ENCODE measurements around the gene PTCD3.

The PTCD3 gene

DNA sequence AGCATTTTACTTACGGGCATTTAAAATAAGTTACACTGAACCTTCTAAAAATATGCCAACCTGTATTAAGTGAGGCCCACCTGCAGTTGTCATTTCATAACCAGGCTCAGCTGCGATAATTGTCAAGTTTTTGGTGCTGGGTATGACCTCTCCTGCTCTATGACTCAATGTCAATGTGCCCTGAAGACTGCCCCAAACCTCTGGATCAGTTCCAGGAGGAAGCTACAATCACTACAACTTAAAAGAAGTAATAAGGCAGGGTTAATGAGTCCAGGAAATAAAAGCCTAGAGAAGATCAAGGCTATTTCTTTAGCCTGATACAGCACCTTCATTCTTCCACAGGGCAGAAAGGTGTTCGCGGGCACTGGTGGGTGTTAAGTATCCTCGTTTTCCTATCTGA, 23.3 kb upstream of the PTCD3 start:
- no peak for DNase-seq

DNA sequence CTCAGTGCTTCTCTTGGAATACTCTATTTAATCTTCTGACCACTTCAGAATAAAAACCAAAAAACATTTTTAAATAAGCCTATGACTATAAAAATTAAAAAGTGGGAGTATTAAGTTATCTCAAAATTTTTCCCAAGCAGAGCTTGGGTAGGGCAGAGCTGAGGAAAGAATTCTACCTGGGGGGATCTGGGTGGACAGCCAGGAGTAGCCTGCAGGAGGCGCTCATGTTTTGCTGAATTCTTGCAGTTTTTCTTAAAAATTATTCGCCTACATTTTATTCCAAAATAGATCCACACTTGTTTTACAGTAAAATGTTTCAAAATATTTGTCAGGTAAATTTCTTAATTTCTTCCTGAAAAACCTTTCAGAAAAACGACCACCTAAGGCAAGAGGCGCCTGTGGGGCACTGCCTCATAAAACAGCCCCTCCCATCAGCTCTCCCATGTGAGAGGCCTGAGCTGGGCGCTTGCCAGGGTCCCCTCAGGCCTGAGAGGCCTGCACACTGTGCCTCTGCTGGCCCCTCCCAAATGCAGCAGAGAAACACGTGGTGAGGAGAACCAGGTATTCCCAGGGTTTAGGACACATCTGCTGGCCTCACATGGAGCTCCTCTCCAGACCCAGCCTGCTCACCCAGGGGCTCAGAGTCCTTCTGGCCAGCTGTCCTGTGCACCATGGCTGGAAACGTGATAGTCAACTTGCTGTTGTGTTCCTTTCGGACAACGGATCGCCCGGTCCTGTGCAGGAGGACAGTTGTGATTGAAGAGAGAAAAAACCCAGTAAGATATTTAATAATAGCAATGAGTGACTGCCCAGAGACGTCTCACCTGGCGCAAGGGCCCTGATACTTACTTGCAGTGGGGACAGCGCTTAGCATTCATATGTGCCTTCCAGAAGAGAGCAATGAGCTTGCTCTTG, 17.8 kb upstream of the PTCD3 start:
- DNase-seq = no peak

GRCh38 chr2:86094229-86094628, 11.8 kb upstream of the PTCD3 start:
- DNase-seq = no peak

DNA sequence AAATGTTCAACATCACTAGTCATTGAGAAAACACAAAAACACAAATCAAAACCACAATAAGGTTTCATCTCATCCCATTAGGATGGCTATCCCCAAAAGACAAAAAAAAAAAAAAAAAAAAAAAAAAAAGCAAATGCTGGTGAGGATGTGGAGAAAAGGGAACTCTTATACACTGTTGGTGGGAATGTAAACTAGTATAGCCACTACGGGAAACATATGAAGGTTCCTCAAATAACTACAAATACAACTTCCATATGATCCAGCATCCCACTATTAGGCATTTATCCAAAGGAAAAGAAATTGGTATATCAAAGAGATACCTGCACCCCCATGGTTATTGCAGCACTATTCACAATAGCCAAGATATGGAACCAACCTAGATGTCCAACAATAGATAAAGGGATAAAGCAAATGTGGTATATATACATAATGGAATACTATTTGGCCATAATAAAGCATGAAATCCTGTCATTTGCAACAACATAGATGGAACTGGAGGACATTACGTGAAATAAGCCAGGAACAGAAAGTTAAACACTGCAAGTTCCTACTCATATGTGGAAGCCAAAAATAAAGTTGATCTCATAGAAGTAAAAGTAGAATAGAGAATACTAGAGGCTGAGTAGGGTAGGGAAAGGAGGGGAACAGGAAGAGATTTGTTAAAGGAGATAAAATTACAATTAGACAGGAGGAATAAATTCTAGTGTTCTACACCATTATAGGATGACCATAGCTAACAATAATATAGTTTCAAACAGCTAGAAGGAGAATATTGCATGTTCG, 8.7 kb upstream of the PTCD3 start:
- DNase-seq = no peak

GRCh38 chr2:86097913-86098312, 8.1 kb upstream of the PTCD3 start:
- DNase-seq = no peak

- no peak for DNase-seq
Measured at GRCh38 chr2:86102157-86102556, 3.9 kb upstream of the PTCD3 start.

GRCh38 chr2:86105252-86105968, 625 bp upstream of the PTCD3 start, which contains the start of gene POLR1A:
POLR1A (minus strand) TSS chr2:86105886; CDS start chr2:86105776, 110 bp downstream.
- peak; percentile 81 for DNase-seq

- no peak for DNase-seq
Measured at GRCh38 chr2:86107031-86107430, 996 bp downstream of the PTCD3 start.

GRCh38 chr2:86118130-86118529, 12.1 kb downstream of the PTCD3 start:
- no peak for DNase-seq

- no peak for DNase-seq
Measured at GRCh38 chr2:86123328-86123925, 17.4 kb downstream of the PTCD3 start.

DNA sequence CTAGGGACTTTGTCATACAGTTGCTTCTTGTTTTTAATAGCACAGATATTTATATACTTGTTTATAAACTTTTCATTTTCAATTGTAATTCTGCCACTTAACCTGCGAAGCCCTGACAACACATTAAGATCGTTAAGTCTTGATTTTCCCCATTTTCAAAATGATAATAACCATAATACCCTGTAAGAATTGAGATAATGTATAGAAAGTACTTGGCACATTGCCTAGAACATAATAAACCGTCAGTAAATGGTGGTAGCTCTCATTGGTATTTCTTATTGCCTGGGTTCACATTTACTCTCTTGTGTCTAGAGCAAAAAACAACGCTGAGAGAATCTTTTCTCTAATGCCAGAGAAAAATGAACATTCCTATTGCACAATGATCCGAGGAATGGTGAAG, 18.6 kb downstream of the PTCD3 start:
- DNase-seq = no peak

DNA sequence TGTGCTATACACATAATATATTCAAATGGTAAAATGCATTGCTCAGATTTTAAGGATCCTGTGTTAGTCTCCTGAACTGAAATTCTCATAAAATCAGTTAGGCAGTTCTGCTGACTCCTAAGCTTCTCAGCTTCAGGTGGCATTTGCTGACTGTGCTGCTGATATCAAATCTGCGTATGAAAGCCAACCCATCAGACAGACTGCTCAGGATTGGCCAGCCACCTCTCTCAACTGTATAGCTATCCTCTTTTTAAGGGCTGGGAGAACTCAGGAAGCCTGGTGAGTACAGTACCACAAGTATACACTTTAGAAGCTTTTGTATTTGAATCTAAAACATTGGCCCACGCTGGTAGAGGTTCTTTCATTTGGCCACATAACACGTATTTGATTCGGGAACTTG, 28.7 kb downstream of the PTCD3 start:
- DNase-seq = no peak

GRCh38 chr2:86135653-86136052, 29.6 kb downstream of the PTCD3 start:
- DNase-seq = no peak

- no peak for DNase-seq
Measured at GRCh38 chr2:86136141-86136540, 30.1 kb downstream of the PTCD3 start.

DNA sequence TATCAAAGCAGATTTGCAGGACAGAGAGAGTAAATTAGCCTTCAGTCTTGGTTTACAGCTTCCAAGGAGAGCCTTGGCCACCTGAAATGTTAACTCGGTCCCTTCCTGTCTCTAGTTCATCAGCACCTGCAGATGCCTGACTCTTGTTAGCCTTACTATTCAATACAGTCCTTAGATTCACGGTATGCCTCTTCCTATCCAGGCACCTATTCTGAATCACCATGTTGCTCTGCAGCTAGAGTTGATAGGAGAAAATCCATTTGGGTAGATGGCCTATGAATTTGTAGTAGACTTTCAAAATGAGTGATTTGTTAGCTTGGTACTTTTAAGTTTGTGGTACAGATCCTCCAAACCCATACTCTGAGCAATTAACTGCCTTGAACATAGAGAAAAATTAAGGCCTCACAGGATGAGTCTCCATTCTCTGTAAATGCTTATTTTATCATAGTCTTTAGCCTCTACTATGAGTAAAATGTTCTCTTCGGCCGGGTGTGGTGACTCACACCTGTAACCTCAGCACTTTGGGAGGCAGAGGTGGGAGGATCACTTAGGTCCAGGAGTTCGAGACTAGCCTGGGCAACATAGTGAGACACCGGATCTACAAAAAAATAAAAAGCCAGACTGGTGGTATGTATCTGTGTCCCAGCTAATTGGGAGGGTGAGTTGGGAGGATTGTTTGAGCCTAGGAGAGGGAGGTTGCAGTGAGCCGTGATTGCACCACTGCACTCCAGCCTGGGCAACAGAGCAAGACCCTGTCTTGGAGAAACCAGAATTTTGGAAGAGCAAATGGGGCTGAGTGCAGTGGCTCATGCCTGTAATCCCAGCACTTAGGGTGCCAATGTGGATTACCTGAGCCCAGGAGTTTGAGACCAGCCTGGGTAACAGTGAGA, 32.9 kb downstream of the PTCD3 start:
- no peak for DNase-seq

DNA sequence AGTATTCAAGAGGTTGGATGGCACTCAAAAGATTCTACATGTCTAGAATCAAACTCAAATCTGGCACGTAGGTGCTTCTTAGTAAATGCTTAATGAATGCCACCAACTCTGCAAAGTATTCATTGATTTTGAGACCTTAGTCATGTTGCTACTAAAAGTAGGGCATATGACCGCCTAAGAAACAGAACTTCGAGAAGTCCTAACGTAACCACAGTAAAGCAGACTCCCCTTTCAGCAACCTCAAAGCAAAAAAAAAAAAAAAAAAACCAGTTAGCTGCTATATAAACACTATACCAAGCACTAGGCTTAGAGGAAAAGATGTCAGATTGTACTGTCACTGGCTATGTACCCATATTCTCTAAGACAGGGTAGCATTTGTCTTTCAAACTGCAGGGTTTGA, 33.9 kb downstream of the PTCD3 start:
- no peak for DNase-seq

GRCh38 chr2:86140969-86141392, 34.9 kb downstream of the PTCD3 start:
- DNase-seq = no peak

DNA sequence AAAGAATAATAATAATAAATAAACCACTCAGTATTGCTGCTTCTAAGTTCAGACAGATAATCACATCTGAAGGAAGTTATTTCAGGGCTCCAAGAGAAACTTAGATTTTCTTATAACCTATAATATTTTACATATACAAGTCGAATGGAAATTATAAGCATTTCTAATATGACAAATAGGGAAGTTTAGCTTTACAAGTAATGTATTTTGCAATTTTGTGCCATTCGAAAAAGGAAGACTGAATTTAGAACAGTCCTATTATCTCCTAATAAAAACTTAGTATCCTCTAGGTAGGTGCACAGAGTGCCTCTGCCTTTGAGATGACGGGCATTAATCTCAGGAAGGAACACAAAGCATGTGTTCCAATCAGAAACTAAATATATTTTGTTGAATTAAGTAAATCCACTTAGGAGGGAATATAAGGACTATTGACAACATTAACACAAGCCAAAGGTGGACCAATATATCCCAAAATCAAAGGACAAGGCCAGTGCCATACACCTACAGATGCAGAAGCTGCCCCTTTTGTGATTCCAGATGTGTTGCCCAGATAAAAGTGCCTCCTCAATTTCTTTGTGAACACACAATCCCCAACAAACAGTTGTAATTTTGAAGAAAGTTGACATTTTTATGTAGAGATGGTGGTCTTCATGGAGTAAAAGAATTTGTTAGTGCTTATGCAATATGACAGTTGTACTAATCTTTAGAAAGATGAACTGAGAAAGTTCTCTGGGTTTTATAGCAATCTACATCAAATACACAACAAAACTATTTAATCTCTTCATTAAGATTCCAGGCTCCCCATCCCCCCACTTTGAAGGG, 36.6 kb downstream of the PTCD3 start:
- no peak for DNase-seq

DNA sequence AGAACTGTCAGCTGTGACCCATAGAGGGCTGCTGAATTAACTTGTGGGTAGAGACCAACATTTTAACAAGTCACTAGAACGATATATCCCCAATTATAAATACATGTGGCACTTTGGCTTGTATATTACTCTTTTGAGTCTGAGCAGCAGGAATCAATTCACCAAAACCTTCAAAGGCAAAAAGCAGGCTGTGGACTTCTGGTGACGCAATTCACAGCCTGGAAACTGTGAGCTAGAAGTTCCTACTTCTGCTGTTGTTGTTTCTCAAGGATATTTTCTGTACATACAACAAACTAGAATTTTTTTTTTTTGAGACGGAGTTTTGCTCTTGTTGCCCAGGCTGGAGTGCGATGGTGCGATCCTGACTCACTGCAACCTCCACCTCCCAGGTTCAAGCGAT, 37.3 kb downstream of the PTCD3 start:
- no peak for DNase-seq

DNA sequence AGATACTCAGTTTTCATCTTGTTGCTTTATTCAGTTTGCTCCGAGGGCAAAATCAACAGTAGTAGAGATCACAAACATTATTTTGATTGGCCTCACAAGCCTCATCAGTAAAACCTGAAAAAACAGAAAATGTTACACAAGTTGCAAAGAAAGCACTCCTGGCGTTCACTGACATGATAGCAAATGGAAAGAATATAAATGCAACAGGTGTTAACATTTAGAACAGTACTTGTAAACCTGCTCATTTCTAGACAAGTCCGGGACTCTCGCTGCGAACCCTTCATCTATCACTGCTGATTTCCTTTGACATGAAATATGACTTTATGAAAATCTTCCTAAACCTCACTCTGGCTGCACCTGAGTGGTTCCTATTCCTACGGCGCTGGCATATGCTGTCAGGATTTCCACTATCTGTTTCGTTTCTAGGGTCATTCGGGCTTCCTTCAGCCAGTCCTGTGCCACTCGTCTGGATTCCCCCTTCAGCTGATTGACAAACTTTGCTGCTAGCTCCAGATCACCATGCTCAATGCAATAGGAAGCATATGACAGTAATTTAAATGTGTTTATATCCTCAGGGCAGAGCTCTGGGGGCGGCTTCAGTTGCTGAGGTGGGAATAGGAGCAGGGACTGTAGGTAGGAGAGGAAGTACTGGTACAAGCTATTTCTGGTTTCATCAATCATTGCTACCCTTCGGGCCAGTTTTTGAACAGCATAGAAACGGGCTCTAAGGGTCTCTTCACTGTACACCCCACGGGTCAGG, 38.1 kb downstream of the PTCD3 start:
- DNase-seq = no peak

Measured in stimulated activated naive CD4-positive, alpha-beta T cell treated with Interleukin-2 at 50 U/mL for 16 hours (primary cell).